Testis (tissue), 2 donors: ENCODE measurements around the gene SDC1.

Experiments used
- POLR2A ChIP-seq: fragments of 450-650 bp; IDR thresholded peaks from one replicate; pipeline ENCODE4 v1.6.1; 2017; ENCODE audit warnings: antibody characterized with exemption, mild to moderate bottlenecking, moderate library complexity
- TF ChIP-seq, protein P1 (sequence below), 3 experiments: fragments of 450-650 bp in 2 of 3; fragments of 200-600 bp in 1 of 3; sonication (generic) in 1 of 3; IDR thresholded peaks; one replicate each; pipeline ENCODE4 v1.5.1; 2016 to 2019; ENCODE audit warnings: antibody characterized with exemption in 3 of 3, mild to moderate bottlenecking in 2 of 3, moderate library complexity in 1 of 3

DNA sequence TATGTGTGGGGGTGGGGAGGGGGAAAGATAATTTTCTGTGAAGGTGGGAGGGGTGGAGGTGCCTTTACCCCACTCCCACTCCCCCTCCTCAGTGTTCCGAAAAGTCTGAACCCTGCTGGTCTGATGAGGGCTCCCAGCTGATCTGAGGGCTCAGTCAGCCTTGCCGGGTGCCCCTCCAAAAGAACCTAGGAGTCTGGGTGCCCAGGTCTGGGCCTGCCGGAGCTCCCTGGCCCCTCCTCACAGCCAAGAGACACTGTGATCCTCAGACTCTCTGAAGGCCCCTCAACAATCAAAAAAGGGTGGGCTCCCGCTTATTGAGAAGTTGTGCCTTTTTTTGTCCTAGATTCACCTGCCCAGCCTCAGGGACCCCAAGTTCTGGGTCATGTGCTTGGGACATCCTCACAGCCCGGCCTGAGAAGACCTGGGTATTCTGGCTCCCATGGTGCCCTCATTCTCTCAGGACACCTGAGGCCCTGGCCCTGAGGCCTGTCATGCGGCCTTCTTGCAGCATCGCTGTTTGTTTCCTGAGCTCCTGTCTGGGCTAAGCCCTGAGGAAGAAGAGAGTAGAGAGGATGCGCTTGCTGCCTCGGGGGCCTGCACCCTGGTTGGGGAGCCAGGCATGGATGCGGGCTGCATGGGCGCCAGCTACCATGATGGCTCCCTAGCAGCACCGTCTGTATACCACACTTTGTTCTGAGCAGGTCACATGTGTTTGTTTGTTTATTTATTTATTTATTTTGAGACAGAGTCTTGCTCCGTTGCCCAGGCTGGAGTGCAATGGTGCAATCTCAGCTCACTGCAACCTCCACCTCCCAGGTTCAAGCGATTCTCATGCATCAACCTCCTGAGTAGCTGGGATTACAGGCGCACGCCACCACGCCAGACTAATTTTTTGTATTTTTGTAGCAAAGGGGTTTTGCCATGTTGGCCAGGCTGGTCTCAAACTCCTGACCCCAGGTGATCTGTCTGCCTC lies 44.0 kb downstream of the SDC1 start:
- TF ChIP-seq, protein P1, sequence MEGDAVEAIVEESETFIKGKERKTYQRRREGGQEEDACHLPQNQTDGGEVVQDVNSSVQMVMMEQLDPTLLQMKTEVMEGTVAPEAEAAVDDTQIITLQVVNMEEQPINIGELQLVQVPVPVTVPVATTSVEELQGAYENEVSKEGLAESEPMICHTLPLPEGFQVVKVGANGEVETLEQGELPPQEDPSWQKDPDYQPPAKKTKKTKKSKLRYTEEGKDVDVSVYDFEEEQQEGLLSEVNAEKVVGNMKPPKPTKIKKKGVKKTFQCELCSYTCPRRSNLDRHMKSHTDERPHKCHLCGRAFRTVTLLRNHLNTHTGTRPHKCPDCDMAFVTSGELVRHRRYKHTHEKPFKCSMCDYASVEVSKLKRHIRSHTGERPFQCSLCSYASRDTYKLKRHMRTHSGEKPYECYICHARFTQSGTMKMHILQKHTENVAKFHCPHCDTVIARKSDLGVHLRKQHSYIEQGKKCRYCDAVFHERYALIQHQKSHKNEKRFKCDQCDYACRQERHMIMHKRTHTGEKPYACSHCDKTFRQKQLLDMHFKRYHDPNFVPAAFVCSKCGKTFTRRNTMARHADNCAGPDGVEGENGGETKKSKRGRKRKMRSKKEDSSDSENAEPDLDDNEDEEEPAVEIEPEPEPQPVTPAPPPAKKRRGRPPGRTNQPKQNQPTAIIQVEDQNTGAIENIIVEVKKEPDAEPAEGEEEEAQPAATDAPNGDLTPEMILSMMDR (IDR thresholded peaks at IDR 0.05) = no peak
- no peak for TF ChIP-seq POLR2A
